Hematopoietic multipotent progenitor cell treated with erythropoietin and hydrocortisone succinate and interleukin-3 and kit ligand, for 17 days (in vitro differentiated cells): ENCODE measurements around the gene FRMPD1.
A peak's percentile ranks its signal among the peaks of the same experiment; 100 is the strongest.

ENCODE experiments used
- DNase-seq: peaks from one replicate; pipeline ENCODE4 v3.0.0-alpha.2; 2015; ENCODE audit warnings: low spot score

FRMPD1 gene

GRCh38 chr9:37776328-37776727 is 125.6 kb downstream of the FRMPD1 start:
- no peak for DNase-seq

- DNase-seq, result no peak
These were observed 127.8 kb downstream of the FRMPD1 start for GRCh38 chr9:37778534-37778933.

GRCh38 chr9:37784291-37784615 is 133.5 kb downstream of the FRMPD1 start:
- no peak for DNase-seq

GRCh38 chr9:37784616-37785483 is 134.1 kb downstream of the FRMPD1 start, which contains the start of gene EXOSC3:
EXOSC3 (minus strand) TSS chr9:37785064; CDS start chr9:37785044, 20 bp downstream.
- DNase-seq, result peak; percentile 85

GRCh38 chr9:37787059-37787458 is 136.3 kb downstream of the FRMPD1 start:
- DNase-seq, result no peak

- no peak for DNase-seq
These were observed 137.6 kb downstream of the FRMPD1 start for GRCh38 chr9:37788332-37788731.

- no peak for DNase-seq
These were observed 139.3 kb downstream of the FRMPD1 start for GRCh38 chr9:37790096-37790495.

DNA sequence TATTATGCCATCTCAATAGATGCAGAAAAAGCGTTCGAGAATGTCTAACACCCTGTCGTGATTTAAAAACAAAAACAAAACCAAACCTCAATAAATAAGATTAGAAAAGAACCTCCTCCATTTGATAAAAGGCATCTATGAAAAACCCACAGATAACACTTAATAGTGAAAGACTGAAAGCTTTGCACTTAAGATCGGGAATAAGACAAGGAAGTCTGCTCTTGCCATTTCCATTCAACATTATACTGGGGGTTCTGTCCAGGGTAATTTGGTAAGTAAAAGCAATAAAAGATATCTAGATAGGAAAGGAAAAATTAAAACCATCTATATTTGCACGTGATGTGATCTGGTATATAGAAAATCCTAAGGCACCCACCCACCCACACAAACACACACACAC is 141.4 kb downstream of the FRMPD1 start:
- no peak for DNase-seq

GRCh38 chr9:37796232-37796631 is 145.5 kb downstream of the FRMPD1 start:
- no peak for DNase-seq
